Adrenal gland (tissue), 12 donors: ENCODE measurements around the gene GPC5. TPM values are rescaled to one million over a fixed set of nuclear protein-coding genes. Genes with fewer than 3 reads are reported as not detected.

Source experiments
- DNase-seq, 7 donors: peaks; one replicate each; pipeline ENCODE4 v3.0.0-alpha.2; 2019 to 2020
- H3K27ac ChIP-seq, 5 donors: fragments of 200-600 bp; sonication (generic) in 4 of 5; 1 replicate in 3 of 5; 2 replicates in 2 of 5; pipeline versions ENCODE4 v1.5.1 to v1.8.0; 2016 to 2020; ENCODE audit warnings: mild to moderate bottlenecking in 1 of 5
- H3K27me3 ChIP-seq: fragments of 200-600 bp; 2 replicates; pipeline ENCODE4 v1.8.0; 2021
- H3K36me3 ChIP-seq, 2 donors: fragments of 200-600 bp; replicated peaks in 1 of 2; 1 replicate in 1 of 2; 2 replicates in 1 of 2; pipeline versions ENCODE4 v1.5.1 to v1.8.0; 2018 to 2022
- H3K4me1 ChIP-seq, 2 donors: fragments of 200-600 bp; replicated peaks in 1 of 2; 1 replicate in 1 of 2; 2 replicates in 1 of 2; pipeline versions ENCODE4 v1.5.1 to v1.8.0; 2018 to 2021
- H3K4me3 ChIP-seq, 4 donors: fragments of 200-600 bp; sonication (generic) in 3 of 4; one replicate each; pipeline ENCODE4 v1.5.1; 2016 to 2018
- H3K9me3 ChIP-seq, 3 donors: fragments of 200-600 bp; sonication (generic) in 1 of 3; replicated peaks in 1 of 3; 1 replicate in 2 of 3; 2 replicates in 1 of 3; pipeline versions ENCODE4 v1.5.1 to v1.8.0; 2016 to 2021
- CTCF ChIP-seq, 6 experiments: fragments of 450-650 bp in 4 of 6; fragments of 200-600 bp in 2 of 6; sonication (generic) in 1 of 6; IDR thresholded peaks; 1 replicate in 5 of 6; 2 replicates in 1 of 6; pipeline versions ENCODE4 v1.5.1 to v1.8.0; 2016 to 2021; ENCODE audit warnings: antibody characterized with exemption in 6 of 6, mild to moderate bottlenecking in 2 of 6, moderate library complexity in 1 of 6
- POLR2A ChIP-seq, 2 donors: fragments of 450-650 bp; IDR thresholded peaks; one replicate each; pipeline ENCODE4 v1.6.1; 2017; ENCODE audit warnings: antibody characterized with exemption in 2 of 2, mild to moderate bottlenecking in 2 of 2, moderate library complexity in 1 of 2
- WGBS, 4 donors: extraction: QIAGEN DNeasy Blood & Tissue Kit in 2 of 4; methylation state at CpG; one replicate each; pipeline versions ENCODE4 v1.1.5 to v1.1.7; 2013 to 2017; 5-methylcytosine and 5-hydroxymethylcytosine counted together
- intact Hi-C, 2 donors: fragments of 100-400 bp; cut with DNase I; formaldehyde crosslinking; loops; one replicate each; pipeline versions ENCODE4 v1.14.1 to v1.15.0; 2022 to 2023
- polyA plus RNA-seq, 3 donors: library from polyadenylated mRNA; stranded (reverse); fragments of 200-250 nt in 2 of 3; fragments of 350-450 nt in 1 of 3; fragmentation: Illumina TruSeq in 1 of 3; extraction: RNeasy Lipid Tissue Mini Kit (QIAGEN cat#74804) in 1 of 3; gene quantifications; one replicate each; pipeline ENCODE4 v1.2.3, GENCODE V29; 2013 to 2014
- total RNA-seq, 9 donors: library from RNA; depleted of rRNA in 4 of 9; stranded (reverse); fragments of >200 nt in 4 of 9; fragments of 120-200 nt in 1 of 9; fragmentation: NEBNext Ultra II Directional in 1 of 9; extraction: Animal tissue kit (Norgen Biotek cat#: 25700) in 1 of 9; gene quantifications; one replicate each; pipeline versions ENCODE4 v1.1.0 to v1.2.4, GENCODE V29; 2013 to 2023
- donor health status: healthy with polysubstance abuse.
- donor health status: Bipolar disorder and iron deficiency.
- donor health status: DM: yes; HTN: yes; CAD: no.
- donor health status: DM: no; HTN: no; CAD: no.
- donor health status: DM: no; HTN: no; CAD: no.
- donor health status: DM: yes; HTN: yes; CAD: no.

GPC5 gene
- total and polyA plus RNA-seq, 12 donors = 0.24 to 7.7 (median 2.1) TPM; not detected in 4

GRCh38 chr13:91362908-91363307 lies 35.5 kb upstream of the GPC5 start:
- no peak overlapping the region for H3K4me3 ChIP-seq
- no peaks in the 10 kb centered on the region for H3K27me3 ChIP-seq
- no peak for DNase-seq
- H3K9me3 ChIP-seq = no peaks in the 10 kb centered on the region
- intact Hi-C loops = no loop called here
- no peaks in the 10 kb centered on the region for H3K36me3 ChIP-seq
- no peaks in the 10 kb centered on the region for H3K4me1 ChIP-seq
- WGBS, 4 donors = 89 to 100% (median 94%) methylated on average over 1 of the region's 1 CpG
- H3K27ac ChIP-seq = no peak overlapping the region
- TF ChIP-seq CTCF (IDR thresholded peaks at IDR 0.05) (no peak), POLR2A (IDR thresholded peaks at IDR 0.05) (no peak)

GRCh38 chr13:91368101-91368500 lies 30.3 kb upstream of the GPC5 start:
- Histone ChIP-seq H3K27ac (no peak overlapping the region), H3K4me3 (no peak overlapping the region), H3K4me1 (no peaks in the 10 kb centered on the region), H3K27me3 (peaks cover 3% of the 10 kb centered on the region), H3K36me3 (no peaks in the 10 kb centered on the region), H3K9me3 (no peaks in the 10 kb centered on the region)
- 89 to 100% (median 95%) methylated on average over 1 of the region's 1 CpG for WGBS, 4 donors
- TF ChIP-seq CTCF (IDR thresholded peaks at IDR 0.05) = no peak
- TF ChIP-seq POLR2A (IDR thresholded peaks at IDR 0.05) = no peak
- intact Hi-C loops = no loop called here
- no peak for DNase-seq

- Histone ChIP-seq H3K9me3 (no peaks in the 10 kb centered on the region), H3K36me3 (no peaks in the 10 kb centered on the region), H3K27me3 (peaks cover 3% of the 10 kb centered on the region), H3K4me3 (no peak overlapping the region), H3K27ac (no peak overlapping the region), H3K4me1 (no peaks in the 10 kb centered on the region)
- no peak for DNase-seq
- intact Hi-C loops = no loop called here
- TF ChIP-seq CTCF (IDR thresholded peaks at IDR 0.05) (no peak), POLR2A (IDR thresholded peaks at IDR 0.05) (no peak)
- 87 to 96% (median 92%) methylated on average over 3 of the region's 3 CpGs for WGBS, 4 donors
Measured at GRCh38 chr13:91368676-91369440, 29.6 kb upstream of the GPC5 start.

- intact Hi-C loops = no loop called here
- Histone ChIP-seq H3K36me3 (no peaks in the 10 kb centered on the region), H3K9me3 (no peaks in the 10 kb centered on the region), H3K27ac (no peak overlapping the region), H3K4me3 (no peak overlapping the region), H3K27me3 (peaks cover 3% of the 10 kb centered on the region), H3K4me1 (no peaks in the 10 kb centered on the region)
- TF ChIP-seq CTCF (IDR thresholded peaks at IDR 0.05) = no peak
- TF ChIP-seq POLR2A (IDR thresholded peaks at IDR 0.05) = no peak
- 54 to 58% (median 56%) methylated on average over 3 of the region's 3 CpGs for WGBS, 4 donors
- DNase-seq = no peak
Measured at GRCh38 chr13:91369441-91369831, 29.0 kb upstream of the GPC5 start.
